Esophagus squamous epithelium (tissue), 5 donors: ENCODE measurements around the gene ARFGAP1. TPM values are rescaled to one million over a fixed set of nuclear protein-coding genes. Genes with fewer than 3 reads are reported as not detected.

Experiments used
- DNase-seq: peaks from one replicate; lab custom pipeline; 2025; lab: John Stamatoyannopoulos, UW
- H3K27ac ChIP-seq, 4 donors: fragments of 200-600 bp; sonication (generic); one replicate each; pipeline ENCODE4 v1.5.1; 2016 to 2019; ENCODE audit warnings: mild to moderate bottlenecking in 1 of 4
- H3K27me3 ChIP-seq, 4 donors: fragments of 200-600 bp; sonication (generic); 1 replicate in 3 of 4; 2 replicates in 1 of 4; pipeline versions ENCODE4 v1.5.1 to v1.6.0; 2017 to 2021; ENCODE audit warnings: antibody characterized with exemption in 1 of 4
- H3K36me3 ChIP-seq, 3 donors: fragments of 200-600 bp; sonication (generic); one replicate each; pipeline ENCODE4 v1.5.1; 2016 to 2019
- H3K4me1 ChIP-seq, 3 donors: fragments of 200-600 bp; sonication (generic); one replicate each; pipeline ENCODE4 v1.5.1; 2017 to 2019
- H3K4me3 ChIP-seq, 4 donors: fragments of 200-600 bp; sonication (generic); 1 replicate in 3 of 4; 2 replicates in 1 of 4; pipeline ENCODE4 v1.5.1; 2016 to 2019; ENCODE audit warnings: mild to moderate bottlenecking in 2 of 4, moderate library complexity in 1 of 4
- H3K9me3 ChIP-seq, 3 donors: fragments of 200-600 bp; sonication (generic); one replicate each; pipeline ENCODE4 v1.5.1; 2016 to 2019
- CTCF ChIP-seq, 6 experiments: fragments of 450-650 bp in 4 of 6; fragments of 200-600 bp in 2 of 6; sonication (generic) in 2 of 6; IDR thresholded peaks; one replicate each; pipeline ENCODE4 v1.5.1; 2016 to 2019; ENCODE audit warnings: antibody characterized with exemption in 6 of 6, mild to moderate bottlenecking in 4 of 6, moderate library complexity in 4 of 6
- POLR2A ChIP-seq, 4 donors: fragments of 450-650 bp; IDR thresholded peaks; one replicate each; pipeline ENCODE4 v1.6.1; 2017; ENCODE audit warnings: antibody characterized with exemption in 4 of 4, mild to moderate bottlenecking in 4 of 4, moderate library complexity in 3 of 4
- WGBS, 2 donors: methylation state at CpG; one replicate each; pipeline ENCODE4 v1.1.5; 2018; 5-methylcytosine and 5-hydroxymethylcytosine counted together
- intact Hi-C: fragments of 100-400 bp; cut with DNase I; formaldehyde crosslinking; loops from one replicate; pipeline ENCODE4 v1.15.0; 2022
- total RNA-seq, 4 donors: library from RNA; depleted of rRNA; stranded (reverse); fragments of >200 nt; gene quantifications; one replicate each; pipeline ENCODE4 v1.1.0, GENCODE V29; 2016
- donor health status: DM: yes; HTN: yes; CAD: no.

ARFGAP1 gene
- total RNA-seq, 4 donors from 2014 or later = 18.4 to 37.4 (median 30.7) TPM

DNA sequence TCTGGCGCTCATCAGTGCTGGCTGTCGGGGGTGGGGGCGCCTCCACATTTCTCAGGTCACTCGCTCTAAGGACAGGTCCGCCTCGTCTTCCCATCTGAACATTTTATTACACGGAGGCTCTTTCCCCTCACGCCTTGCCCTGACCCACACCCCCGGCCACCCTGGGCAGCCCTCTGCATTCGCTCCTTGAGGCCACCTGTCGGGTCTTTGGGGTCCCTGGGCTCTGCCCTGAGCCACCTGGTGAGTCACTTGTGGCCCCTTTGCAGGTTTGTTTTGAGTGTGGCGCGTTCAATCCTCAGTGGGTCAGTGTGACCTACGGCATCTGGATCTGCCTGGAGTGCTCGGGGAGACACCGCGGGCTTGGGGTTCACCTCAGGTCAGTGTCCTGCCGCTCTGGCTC lies 3.2 kb downstream of the ARFGAP1 start:
- intact Hi-C loops = no loop called here
- peaks cover 18 to 32% (median 20%) of the 10 kb centered on the region in 3 donors for H3K4me1 ChIP-seq
- TF ChIP-seq POLR2A (IDR thresholded peaks at IDR 0.05) (no peak), CTCF (IDR thresholded peaks at IDR 0.05) (no peak)
- peaks cover 7 to 55% (median 35%) of the 10 kb centered on the region in 3 donors for H3K36me3 ChIP-seq
- H3K9me3 ChIP-seq = no peaks in the 10 kb centered on the region
- WGBS, 2 donors = 90 to 91% methylated on average over 10 to 11 of the region's 18 CpGs
- no peaks in the 10 kb centered on the region for H3K27me3 ChIP-seq
- no peak for DNase-seq
- H3K4me3 ChIP-seq = no peak overlapping the region
- no peak overlapping the region for H3K27ac ChIP-seq

DNA sequence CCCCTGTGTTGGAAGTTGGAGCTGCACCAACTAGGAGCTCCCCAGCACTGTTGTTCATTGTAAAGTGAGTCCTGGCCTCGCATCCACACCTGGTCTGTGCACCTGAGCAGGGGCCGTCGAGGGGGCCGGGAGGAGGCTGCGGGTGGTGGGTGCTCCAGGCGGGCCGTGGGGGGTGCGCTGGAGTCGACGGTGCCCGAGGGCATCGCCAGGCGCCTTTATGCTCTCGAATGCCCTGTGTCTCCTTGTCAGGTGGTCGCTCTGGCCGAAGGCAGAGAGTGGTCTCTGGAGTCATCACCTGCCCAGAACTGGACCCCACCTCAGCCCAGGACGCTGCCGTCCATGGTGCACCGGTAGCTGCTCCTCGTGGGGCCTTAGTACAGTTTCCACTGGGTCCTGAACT lies 4.3 kb downstream of the ARFGAP1 start:
- no peak for DNase-seq
- WGBS, 2 donors = 100% methylated on average over 4 of the region's 20 CpGs; no CpG with 5 or more reads in 1 of the 2 donors

DNA sequence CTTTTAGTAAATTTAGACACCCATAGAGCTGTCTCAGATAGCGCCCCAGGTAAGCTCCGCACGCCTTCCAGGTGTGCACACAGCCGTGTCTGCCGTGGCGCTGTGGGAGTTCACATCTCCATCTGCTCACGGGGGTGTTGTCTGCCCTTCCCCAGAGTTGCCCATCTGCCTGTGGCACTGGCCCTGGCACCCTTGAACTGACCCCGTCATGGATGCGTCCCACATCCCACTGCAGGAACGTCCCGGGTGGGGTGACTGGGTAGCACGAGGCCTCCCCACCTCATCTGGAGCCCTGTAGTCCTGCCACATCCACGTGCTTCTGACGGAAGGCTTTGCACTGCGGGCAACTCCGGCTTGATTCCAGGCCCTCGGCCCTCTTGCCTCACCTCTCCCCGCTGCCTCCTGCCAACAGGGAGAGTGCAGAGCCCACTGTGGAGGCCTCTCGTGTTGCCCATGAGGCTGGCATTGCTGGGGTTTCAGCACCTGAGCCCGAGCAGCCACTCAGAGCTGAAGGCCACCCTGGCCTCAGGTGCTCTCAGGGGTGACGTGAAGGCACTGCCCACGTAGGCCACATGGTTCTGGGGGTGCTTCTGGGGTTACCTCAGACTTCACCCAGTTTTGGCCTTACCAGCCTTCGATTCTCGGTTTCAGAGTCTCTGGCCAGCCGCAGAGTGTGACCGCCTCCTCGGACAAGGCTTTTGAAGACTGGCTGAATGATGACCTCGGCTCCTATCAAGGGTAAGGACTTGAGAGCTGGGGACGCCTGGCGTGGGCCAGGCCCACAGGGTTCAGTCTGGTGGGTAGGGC lies 5.1 kb downstream of the ARFGAP1 start:
- Histone ChIP-seq H3K4me3 (no peak overlapping the region), H3K4me1 (peaks cover 13 to 24% (median 16%) of the 10 kb centered on the region in 3 donors), H3K27me3 (no peaks in the 10 kb centered on the region), H3K36me3 (peaks cover 13 to 74% (median 36%) of the 10 kb centered on the region in 3 donors), H3K9me3 (no peaks in the 10 kb centered on the region), H3K27ac (no peak overlapping the region)
- intact Hi-C loops = no loop called here
- WGBS, 2 donors = 88 to 92% methylated on average over 8 to 12 of the region's 30 CpGs
- TF ChIP-seq POLR2A (IDR thresholded peaks at IDR 0.05) (no peak), CTCF (IDR thresholded peaks at IDR 0.05) (no peak)
- no peak for DNase-seq

More for the DNA sequence above, 4.3 kb downstream of the ARFGAP1 start:
- no peaks in the 10 kb centered on the region for H3K27me3 ChIP-seq
- H3K36me3 ChIP-seq = peaks cover 13 to 66% (median 36%) of the 10 kb centered on the region in 3 donors
- H3K27ac ChIP-seq = no peak overlapping the region
- TF ChIP-seq CTCF (IDR thresholded peaks at IDR 0.05) (no peak), POLR2A (IDR thresholded peaks at IDR 0.05) (no peak)
- H3K9me3 ChIP-seq = no peaks in the 10 kb centered on the region
- no peak overlapping the region for H3K4me3 ChIP-seq
- peaks cover 16 to 26% (median 17%) of the 10 kb centered on the region in 3 donors for H3K4me1 ChIP-seq
- intact Hi-C loops = no loop called here

DNA sequence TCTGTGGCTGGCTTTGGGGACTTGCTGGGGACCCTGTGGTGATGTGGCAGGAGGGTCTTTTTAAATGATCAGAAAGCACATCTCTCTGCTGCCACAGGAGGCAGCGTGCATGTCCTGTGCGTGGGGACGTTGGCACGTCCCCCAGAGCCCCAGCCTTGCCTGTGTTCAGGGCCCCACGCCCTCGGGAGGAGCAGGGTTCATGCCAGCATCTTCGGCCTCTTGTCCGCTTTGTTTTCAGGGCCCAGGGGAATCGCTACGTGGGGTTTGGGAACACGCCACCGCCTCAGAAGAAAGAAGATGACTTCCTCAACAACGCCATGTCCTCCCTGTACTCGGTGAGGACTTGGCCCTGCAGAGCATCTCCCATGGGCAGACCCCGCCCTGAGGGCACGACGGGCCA lies 6.0 kb downstream of the ARFGAP1 start:
- no peak overlapping the region for H3K27ac ChIP-seq
- no peaks in the 10 kb centered on the region for H3K27me3 ChIP-seq
- TF ChIP-seq POLR2A (IDR thresholded peaks at IDR 0.05) (no peak), CTCF (IDR thresholded peaks at IDR 0.05) (no peak)
- no peak overlapping the region for H3K4me3 ChIP-seq
- intact Hi-C loops = no loop called here
- DNase-seq = no peak
- H3K36me3 ChIP-seq = peaks cover 20 to 83% (median 45%) of the 10 kb centered on the region in 3 donors
- WGBS, 2 donors = 79 to 92% methylated on average over 8 to 9 of the region's 17 CpGs
- no peaks in the 10 kb centered on the region for H3K9me3 ChIP-seq
- H3K4me1 ChIP-seq = peaks cover 11 to 17% (median 13%) of the 10 kb centered on the region in 3 donors

DNA sequence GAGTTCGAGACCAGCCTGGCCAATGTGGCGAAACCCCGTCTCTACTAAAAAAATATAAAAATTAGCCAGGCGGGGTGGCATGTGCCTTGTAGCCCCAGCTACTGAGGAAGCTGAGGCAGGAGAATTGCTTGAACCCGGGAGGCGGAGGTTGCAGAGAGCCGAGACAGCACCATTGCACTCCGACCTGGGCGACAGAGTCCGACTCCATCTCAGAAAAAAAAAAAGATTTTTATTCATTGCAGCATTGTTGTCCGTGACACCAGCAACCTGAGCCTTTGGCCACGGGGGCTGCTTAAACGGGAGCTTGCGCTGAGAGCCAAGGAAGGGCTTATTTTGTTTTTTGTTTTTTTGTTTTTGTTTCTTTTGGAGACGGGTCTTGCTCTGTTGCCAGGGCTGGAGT lies 7.3 kb downstream of the ARFGAP1 start:
- 95% methylated on average over 13 to 15 of the region's 15 CpGs for WGBS, 2 donors
- H3K36me3 ChIP-seq = peaks cover 30 to 96% (median 45%) of the 10 kb centered on the region in 3 donors
- no peak for DNase-seq
- H3K4me3 ChIP-seq = no peak overlapping the region
- no peaks in the 10 kb centered on the region for H3K9me3 ChIP-seq
- H3K4me1 ChIP-seq = peaks cover 0 to 5% (median under 1%) of the 10 kb centered on the region in 3 donors
- no peaks in the 10 kb centered on the region for H3K27me3 ChIP-seq
- no peak overlapping the region for H3K27ac ChIP-seq
- TF ChIP-seq POLR2A (IDR thresholded peaks at IDR 0.05) (no peak), CTCF (IDR thresholded peaks at IDR 0.05) (no peak)
- intact Hi-C loops = no loop called here
